GM12891 (cell line): ENCODE data around the gene TCERG1L.

Experiments used
- PAX5 ChIP-seq: IDR thresholded peaks from 2 replicates; pipeline ENCODE4 v1.6.1; 2011; ENCODE audit warnings: low read length, moderate library complexity, mild to moderate bottlenecking; ENCODE audit not compliant: insufficient read depth, severe bottlenecking
- POLR2A ChIP-seq: IDR thresholded peaks from 2 replicates; pipeline ENCODE4 v1.6.1; 2011; ENCODE audit warnings: low read depth, low read length, control low read depth
- POLR2AphosphoS5 ChIP-seq: IDR thresholded peaks from 2 replicates; pipeline ENCODE4 v1.6.1; 2011; ENCODE audit warnings: low read depth, low read length, control low read depth
- POU2F2 ChIP-seq: IDR thresholded peaks from 2 replicates; pipeline ENCODE4 v1.6.1; 2011; ENCODE audit warnings: low read depth, mild to moderate bottlenecking, control low read depth, low read length, moderate library complexity
- SPI1 ChIP-seq: IDR thresholded peaks from 2 replicates; pipeline ENCODE4 v1.6.1; 2011; ENCODE audit warnings: low read depth, low read length, control low read depth
- TAF1 ChIP-seq: IDR thresholded peaks from 2 replicates; pipeline ENCODE4 v1.6.1; 2011; ENCODE audit warnings: low read depth, low read length, control low read depth

- TF ChIP-seq POLR2AphosphoS5: no peak
- no peak for TF ChIP-seq TAF1
- no peak for TF ChIP-seq POLR2A
- TF ChIP-seq PAX5: no peak
- TF ChIP-seq SPI1: no peak
- no peak for TF ChIP-seq POU2F2
These were observed 3.3 kb upstream of the TCERG1L start for GRCh38 chr10:131314799-131315198.
